Brain pericyte (primary cell): Measurements from ENCODE around the gene NLGN1.
"Not testable (repeated sequence)": the region's sequence is repeated elsewhere in the genome, so short reads cannot be mapped to it uniquely, and the experiment has no call there.

ENCODE experiments used
- DNase-seq: peaks from one replicate; pipeline ENCODE4 v3.0.0-alpha.2; 2012; ENCODE audit warnings: low read depth, low spot score

Gene NLGN1

DNA sequence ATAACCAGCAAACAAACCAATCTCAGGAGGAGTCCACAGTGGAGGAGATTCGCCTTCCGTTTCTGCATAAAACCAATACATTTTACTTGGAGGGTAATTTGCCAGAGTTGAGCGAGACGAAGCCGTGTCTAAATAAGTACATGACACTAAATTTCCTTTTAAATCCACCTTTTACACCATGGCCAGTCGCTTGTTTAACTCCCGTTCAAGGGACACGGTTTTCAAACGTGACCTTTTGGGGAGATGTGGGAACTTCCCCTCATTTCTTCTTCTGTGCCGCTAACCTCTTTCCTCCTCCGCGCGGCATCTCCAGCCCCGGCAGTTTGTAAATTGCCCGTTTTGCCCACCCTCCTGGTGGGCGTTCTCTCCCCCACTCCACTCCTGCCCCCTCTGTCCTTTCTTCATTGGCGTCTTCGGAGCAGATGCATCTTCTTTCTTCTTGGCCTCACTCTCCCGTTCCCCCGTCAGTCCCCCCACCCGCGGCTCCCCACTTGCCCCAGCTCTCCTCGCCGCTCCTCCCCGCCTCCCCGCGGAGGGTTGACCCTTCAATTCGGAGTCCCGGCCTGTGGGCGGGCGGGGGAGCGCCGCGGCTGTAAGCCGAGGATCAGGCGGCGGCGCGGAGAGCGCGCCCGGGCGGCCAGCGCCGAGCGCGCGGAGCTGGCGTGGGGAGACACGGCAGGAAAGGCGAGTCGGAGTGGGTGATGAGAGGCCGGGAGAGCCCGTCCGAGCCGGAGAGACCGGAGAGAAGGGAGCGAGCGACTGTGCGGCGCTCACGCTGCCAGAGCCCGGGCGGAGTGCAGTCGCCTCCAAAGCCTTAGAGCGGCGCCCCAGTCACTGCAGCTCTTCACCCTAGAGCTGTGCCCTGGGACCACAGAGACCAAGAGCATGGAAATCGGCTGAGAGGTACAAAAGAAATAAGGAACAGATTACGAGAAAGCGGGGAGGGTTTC is at the start of gene NLGN1:
TSS of gene NLGN1 (plus strand) at position 584 of the 950 bp plus-strand sequence.
- no peak for DNase-seq

DNA sequence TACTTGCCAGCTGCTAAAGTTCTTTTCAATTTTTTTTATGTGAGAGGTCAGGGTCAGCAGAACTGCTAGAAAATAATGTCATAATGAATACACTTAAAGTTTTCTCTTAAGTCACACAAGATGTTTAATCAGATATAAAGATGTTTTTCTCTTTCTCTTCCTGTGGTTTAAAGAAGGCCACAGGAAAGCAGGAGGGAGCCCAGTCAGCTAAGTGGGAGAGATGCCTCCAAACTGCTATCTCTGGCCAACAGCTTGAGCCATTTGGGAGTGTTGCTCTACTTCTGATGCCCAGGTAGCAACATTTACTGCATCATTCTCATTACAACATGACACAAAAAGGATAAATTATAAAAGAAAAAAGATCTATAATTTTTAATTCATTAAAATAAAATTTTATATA is 45.7 kb upstream of the NLGN1 start:
- DNase-seq = no peak

DNA sequence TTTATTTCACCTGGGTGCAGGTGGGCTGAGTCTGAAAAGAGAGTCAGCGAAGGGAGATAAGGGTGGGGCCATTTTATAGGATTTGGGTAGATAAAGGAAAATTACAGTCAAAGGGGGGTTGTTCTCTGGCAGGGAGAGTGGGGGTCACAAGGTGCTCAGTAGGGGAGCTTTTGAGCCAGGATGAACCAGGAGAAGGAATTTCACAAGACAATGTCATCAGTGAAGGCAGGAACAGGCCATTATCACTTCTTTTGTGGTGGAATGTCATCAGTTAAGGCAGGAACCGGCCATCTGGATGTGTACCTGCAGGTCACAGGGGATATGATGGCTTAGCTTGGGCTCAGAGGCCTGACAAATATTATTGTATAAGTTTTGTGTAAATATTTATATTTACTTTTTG is 44.4 kb upstream of the NLGN1 start:
- DNase-seq = not testable (repeated sequence)

DNA sequence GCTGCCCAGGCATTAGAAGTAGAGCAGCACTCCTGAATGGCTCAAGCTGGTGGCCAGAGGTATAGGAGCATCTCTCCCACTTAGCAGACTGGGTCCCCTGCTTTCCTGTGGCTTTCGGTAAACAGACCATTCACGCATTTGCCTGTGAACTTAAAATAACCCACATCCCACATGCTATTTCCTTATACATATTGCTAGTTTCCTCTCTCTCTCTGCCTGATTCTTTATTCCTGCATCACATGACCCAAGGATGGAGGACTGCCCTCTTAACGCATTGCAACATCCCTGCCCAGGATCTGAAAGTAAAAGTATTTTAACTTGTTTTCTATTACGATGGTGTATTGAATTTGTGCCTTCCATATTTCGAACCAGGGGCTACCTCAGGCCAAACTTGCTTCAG is 43.4 kb upstream of the NLGN1 start:
- no peak for DNase-seq

DNA sequence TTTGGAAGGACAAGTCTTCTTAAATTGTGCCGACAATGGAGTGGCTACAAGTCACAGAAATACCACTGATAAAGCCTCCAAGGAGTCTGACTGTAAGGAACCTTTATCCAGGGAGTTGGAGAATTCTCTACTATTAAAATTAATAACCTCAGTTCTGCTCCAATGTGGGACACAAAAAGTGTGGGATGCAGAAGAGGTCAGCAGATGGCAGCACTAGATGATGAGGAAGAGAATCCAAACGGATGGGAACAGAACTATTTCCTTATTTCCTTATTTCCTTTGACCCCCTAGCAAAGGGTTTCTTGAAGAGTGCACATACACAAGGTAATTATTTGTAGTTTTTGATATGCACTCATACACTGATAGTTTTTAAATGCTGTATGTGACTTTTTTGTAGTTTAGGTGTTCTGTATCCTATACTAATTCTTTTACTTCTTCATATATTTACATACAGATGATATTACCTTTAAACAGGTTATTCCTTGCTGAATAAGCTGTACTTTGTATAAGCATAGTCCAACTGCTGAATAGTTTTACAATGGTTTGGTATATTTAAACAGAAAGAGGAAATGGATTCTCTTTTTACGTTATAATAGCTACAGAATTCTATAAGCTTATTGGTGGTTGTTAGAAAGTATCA is 25.6 kb upstream of the NLGN1 start:
- DNase-seq = no peak

DNA sequence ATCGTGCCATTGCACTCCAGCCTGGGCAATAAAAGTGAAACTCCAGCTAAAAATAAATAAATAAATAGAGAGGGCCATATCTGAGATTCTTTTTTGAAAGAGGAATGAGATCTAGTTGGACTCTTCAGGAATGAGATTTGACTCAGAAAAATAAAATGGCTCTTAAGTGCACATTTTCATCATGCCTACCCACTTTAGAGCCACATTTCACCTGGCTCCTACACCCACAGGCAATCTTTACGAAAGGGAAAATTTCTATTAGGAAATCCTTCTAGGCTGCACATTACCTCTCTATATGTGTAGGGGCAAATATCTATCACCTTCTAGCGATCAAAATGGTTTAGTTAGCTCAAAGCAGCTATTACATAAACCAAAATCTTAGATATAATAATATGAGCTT is 16.9 kb upstream of the NLGN1 start:
- no peak for DNase-seq

DNA sequence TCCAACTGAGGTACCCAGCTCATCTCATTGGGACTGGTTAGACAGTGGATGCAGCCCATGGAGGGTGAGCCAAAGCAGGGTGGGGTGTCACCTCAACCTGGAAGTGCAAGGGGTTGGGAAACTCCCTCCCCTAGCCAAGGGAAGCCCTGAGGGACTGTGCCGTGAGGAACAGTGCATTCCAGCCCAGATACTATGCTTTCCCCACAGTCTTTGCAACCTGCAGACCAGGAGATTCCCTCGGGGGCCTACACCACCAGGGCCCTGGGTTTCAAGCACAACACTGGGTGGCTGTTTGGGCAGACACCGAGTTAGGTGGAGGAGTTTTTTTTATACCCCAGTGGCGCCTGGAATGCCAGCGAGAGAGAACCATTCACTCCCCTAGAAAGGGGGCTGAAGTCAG is 15.6 kb upstream of the NLGN1 start:
- not testable (repeated sequence) for DNase-seq

DNA sequence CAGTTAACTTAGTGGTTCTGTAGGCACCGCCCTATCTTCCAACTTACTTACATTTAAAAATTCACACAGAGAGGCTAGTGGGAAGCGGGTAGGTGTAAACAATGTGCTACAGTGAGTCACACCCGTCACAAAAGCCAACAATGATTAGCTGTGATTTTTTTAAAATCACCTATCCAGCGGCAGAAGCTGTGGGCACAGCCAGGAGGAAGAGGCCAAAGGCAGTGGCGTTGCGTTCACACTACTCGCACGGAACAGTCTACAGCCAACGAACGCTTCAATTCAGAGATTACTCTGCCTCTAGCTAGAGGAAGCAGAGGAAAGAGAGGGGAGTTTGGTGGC is 2.5 kb upstream of the NLGN1 start:
- DNase-seq = no peak

DNA sequence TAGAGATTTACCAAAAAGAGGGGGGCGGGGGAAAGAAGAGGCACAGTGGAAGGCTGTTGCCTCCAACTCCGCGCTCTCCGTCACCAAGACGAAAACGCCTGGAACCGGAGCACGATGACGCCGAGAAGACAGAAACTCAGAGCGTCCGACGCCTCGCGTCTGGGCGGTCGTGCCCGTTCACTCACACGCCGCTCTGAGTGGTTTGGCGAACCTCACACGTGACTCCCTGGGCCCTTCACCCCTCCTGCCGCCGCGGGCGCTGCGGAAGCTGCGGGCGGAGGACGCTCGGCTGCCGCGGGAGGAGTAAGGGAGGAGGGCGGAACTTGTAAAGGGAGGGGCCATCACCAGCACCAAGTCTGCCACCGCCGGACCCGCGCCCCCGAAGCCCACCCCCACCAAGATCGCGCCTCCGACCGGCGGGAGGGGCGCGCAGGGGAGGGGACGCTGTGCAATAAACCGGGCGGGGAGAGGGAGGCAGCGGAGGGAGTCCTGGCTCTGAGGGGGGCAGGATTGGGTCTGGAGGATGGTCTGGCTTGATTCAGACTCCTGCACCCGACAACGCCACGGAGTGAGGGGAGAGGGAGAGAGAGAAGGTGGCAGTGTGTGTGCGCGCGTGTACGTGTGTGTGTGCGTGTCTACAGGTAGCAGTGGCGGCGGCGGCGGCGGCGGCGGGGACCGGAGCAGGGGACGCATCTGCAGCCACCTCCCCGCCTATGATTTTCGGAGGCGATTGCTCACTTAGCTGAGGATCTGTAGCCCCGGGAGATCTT is 1.9 kb upstream of the NLGN1 start:
- DNase-seq = no peak

DNA sequence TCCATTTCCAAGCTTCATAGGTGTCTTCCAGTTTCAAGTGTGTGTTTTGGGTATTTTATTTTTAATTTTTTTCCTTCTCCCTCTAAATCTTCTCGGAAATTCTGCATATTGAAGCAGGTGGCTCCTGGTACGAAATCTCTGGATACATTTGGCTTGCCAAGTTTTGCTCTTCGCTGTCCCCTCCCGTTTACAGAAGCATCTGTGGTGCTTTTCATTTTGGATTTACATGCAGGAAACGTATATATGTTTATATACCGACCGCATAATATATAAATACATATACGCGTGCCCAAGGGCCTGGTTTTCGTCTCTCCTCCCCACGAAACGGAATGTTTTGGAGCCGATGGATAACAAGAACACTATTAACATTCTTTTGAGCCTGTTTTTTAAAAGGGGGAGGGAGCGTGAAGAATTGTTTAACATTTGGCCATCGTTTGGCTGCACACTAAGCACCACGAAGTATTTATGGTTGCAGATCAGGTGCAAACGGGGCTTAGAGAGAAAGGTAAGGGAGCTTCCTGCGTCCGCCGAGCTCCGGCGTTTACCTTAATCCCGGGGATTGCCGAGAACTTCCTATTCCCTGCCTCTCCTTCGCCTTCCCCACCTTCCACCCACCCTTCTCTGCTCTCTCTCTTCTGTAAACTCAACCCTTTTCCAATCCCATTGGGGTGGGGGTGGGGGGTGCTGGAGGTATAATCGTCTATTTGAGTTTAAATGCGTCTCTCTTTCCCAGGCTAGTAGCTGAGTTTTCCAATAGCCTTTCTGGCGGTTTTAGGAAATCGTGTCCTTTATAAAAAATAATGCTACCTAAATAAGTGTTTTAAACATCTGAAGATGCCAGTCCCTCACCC is 1.1 kb upstream of the NLGN1 start:
- no peak for DNase-seq

DNA sequence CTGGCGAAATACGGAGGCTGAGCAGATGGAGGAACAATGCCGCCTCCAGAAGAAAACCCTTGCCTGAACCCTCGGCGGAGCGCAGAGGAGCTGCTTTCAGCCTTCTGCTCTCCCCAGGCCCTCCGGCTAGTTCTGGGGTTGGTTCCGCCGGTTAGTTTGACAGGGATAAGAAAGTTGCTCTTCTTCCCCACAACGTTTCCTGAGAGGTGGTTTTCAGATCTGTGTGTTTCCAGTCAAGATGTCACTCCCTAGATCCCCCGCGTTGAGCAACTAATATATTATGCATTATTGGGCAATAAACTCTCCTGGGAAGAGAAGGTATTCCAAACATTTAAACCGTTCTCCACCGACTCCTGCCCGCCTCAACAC is 551 bp downstream of the NLGN1 start:
- no peak for DNase-seq

DNA sequence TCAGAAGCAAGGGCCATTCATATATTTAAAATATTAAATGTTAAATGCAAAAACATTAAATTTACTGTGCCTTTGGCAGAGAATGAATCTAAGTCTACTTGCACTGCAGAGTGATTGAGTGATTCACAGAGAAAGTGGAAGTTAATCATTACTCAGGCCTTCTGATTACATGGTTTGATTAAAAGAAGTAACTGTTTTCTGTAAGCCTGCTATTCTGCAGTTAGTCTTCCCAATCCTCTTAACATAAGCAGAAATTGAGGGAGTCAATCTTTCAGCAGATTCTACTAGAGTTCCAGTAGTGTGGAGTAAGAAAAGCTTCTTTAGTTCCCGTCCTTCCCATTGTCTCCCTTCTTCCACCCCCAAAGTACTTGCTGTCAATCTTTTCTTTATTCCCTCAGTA is 1.5 kb downstream of the NLGN1 start:
- DNase-seq = no peak

DNA sequence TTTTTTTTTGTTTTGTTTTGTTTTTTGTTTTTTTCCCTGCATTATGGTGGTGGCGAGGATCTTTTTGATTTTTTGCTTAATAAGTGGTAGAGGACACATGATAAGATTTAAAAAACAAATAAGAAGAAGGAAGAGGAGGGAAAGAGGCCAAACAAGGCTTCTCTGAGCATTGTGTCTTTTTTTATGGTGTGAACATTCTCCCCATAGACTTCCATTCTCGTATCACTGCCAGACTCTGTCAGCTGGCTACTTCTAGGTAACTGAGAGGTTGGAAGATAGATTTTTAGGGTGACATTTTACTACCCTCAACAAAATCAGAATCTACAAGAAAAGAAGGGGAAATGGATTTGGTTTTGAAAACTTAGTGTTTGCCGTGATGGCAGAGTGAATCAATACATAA is 3.8 kb downstream of the NLGN1 start:
- no peak for DNase-seq

DNA sequence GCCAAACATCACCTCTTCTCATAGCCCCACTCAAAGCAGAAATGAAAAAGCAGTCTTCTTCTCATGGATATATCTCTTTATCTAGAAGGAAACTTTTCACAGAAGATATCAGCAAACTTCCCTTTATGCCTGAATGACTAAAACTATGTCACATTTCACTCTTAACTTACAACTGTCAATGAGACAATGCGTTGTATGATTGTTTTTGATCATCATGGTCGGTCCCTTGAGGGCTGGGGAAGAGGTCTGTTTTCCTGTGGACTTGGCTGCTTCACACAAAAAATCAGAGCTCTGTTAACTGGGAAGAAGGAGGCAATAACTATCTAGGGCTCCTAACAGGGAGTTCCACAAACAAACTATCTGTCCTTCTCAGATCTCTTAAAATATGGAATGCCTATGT is 5.1 kb downstream of the NLGN1 start:
- DNase-seq = no peak

DNA sequence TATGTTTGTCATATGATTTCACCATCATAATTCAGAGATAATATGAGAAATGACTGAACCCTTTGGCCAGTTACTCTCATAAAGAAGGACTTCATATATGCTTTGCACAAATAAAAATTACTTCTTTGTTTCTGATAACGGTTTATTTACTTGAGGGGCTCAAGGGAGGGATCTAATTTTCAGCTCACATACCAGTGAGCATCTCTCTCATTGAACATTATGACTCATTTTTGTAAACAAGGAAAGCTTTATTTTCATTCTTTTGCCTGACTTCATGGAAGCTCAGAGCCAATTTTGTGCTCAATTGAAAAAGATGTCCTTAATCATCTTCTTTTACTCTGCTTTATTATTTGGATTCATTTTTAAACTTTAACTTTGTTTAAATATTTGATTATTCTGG is 5.8 kb downstream of the NLGN1 start:
- no peak for DNase-seq

DNA sequence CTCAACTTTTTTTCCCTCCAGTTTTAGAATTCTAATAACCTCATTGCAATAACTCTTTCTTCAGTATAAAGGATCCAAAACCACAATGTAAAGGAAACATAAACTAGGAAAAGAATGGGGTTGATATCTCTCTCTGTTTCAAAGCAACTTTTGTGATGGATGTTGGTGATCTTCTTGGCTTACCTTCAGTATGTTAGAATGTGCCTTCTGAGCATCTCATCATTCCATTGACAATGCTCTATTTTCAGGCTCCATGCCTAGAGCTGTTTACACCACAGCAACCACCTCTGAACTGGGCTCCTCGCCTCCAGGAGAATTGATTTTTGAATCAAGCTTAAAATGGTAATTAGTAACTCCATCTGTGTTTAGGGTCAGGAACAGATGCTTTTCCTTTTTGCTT is 6.6 kb downstream of the NLGN1 start:
- DNase-seq = no peak

DNA sequence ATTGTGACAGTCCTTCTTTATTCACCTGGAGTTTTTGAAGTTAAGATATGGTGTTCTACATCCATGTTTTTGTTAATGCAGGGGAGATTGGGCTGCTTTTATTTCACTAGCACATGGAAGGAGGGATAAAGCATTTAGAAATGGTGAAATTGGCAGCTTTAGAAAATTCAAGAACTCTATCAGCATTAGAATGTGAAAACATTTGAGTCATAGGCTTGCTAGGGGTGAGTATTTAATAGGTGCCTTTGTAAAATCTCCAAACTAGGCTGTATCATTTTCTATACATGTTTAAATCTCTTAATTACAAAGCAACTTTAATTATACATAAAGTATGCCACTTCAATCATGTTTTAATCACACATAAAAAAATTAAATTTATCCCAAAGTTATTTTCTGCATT is 12.9 kb downstream of the NLGN1 start:
- no peak for DNase-seq

DNA sequence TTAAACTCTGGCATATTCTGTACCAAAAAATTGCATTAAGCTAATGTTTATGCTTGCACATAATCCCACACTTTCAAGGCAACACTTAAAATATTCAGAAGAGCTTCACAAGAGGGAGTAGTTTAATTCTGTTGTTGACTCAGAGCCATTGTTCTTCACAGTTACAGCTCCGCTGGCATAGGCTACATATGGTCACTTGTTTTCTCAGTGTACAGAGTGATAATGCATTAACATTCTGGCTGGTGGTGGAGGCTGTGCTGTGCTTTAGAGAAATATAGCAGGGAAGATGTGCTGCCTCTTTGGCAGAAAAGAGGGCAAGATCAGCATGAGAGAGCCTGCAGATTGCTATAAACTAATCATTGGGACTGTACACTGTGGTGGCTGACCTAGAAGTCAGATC is 13.3 kb downstream of the NLGN1 start:
- DNase-seq = no peak

DNA sequence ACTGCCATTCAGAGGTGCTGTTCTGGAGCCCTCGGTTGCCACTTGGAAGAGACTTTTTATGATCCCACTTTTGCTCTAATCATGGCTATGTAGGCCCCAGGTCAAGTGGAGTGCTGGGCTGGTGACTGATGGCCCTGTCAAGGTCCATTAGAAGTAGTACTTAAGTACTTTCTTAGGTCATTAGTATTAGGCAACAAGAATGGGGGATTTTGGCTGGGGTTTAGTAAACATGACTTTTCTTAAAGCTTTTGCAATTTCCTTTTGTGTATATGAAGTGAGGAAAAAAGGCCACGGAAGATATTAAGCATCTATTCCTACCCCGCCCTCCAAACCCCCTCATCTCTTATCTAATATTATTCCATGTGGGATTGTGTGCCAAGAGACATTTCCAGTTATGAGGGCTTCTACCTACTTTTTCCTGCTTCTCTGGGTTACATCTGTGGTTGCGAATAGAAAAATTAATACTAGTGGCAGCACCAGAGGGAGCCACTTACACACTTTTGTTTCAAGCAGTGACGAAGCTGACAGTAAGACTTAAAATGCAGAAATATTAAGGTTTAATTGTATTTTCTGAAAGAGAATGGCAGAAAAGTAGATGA is 13.9 kb downstream of the NLGN1 start:
- DNase-seq = no peak

DNA sequence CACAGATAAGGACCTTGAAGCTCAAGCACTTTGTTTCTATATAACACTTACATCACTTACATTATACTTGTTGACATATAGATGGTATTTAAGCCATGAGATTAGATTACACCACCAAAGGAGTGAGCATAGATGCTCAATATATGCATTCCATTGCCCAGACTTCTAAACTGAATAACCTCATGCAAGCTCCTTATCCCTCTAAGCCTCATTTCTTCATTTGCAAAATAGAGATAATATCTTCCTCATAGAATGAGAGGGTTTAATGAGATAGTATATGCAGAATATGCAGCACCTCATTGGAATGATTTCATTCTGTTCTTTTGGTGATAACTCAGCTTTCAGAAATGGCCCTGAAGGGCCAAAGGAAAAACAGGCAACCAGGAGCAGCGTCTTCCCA is 18.5 kb downstream of the NLGN1 start:
- no peak for DNase-seq

DNA sequence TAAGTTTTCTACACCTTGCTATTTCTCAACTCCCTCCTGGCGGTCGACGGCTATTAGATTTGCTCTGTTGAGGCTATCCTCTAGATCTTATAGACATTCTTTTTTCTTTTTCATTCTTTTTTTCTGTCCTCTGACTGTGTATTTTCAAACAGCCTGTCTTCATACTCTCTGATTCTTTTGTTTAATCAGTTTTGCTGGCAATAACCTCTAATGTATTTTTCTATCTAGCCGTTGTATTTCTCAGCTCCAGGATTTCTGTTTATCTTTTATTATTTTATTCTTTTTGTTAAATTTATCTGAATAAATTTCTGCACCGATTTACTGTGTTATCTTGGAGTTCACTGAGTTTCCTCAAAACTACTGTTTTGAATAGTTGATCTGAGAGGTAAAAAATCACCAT is 31.5 kb downstream of the NLGN1 start:
- DNase-seq = no peak
